Endothelial cell of umbilical vein (primary cell): ENCODE data around the gene GSTCD.

Experiments used
- CTCF ChIP-seq, 2 donors: IDR thresholded peaks; 1 replicate in 1 of 2; 2 replicates in 1 of 2; pipeline ENCODE4 v1.5.1; 2011; ENCODE audit warnings: low read length in 2 of 2, mild to moderate bottlenecking in 2 of 2, moderate library complexity in 2 of 2, control low read depth in 1 of 2, inconsistent platforms in 1 of 2, low read depth in 1 of 2; ENCODE audit not compliant: insufficient read depth in 1 of 2; ENCODE audit errors: extremely low read depth in 1 of 2
- FOS ChIP-seq: IDR thresholded peaks from 2 replicates; pipeline ENCODE4 v1.6.1; 2011; ENCODE audit warnings: mild to moderate bottlenecking, low read length, moderate library complexity, borderline replicate concordance; ENCODE audit not compliant: insufficient read depth
- GATA2 ChIP-seq: IDR thresholded peaks from 2 replicates; pipeline ENCODE4 v1.7.0; 2011; ENCODE audit warnings: low read depth, mild to moderate bottlenecking, moderate library complexity, mixed read lengths, low read length; ENCODE audit not compliant: insufficient read length, insufficient read depth
- MAX ChIP-seq: IDR thresholded peaks from 2 replicates; pipeline ENCODE4 v1.6.1; 2011; ENCODE audit not compliant: insufficient read depth, insufficient read length
- MYC ChIP-seq: IDR thresholded peaks from one replicate; pipeline ENCODE4 v1.6.1; 2011; ENCODE audit warnings: mild to moderate bottlenecking, low read depth, low read length
- POLR2A ChIP-seq: IDR thresholded peaks from 2 replicates; pipeline ENCODE4 v1.6.1; 2012; ENCODE audit warnings: low read depth, mild to moderate bottlenecking, control low read depth, low read length
- POLR2AphosphoS5 ChIP-seq: IDR thresholded peaks from 2 replicates; pipeline ENCODE4 v1.6.1; 2012; ENCODE audit warnings: low read depth, mild to moderate bottlenecking, control low read depth, low read length, moderate library complexity; ENCODE audit not compliant: insufficient read depth

- no peak for TF ChIP-seq POLR2A
- no peak for TF ChIP-seq CTCF (IDR thresholded peaks at IDR 0.05; ENCODE audit: extremely low read depth in 1 of 2, insufficient read depth in 1 of 2, low read depth in 1 of 2, low read length in 2 of 2)
- TF ChIP-seq POLR2AphosphoS5 = no peak
- TF ChIP-seq MYC = no peak
- TF ChIP-seq MAX = no peak
- TF ChIP-seq GATA2 = no peak
- no peak for TF ChIP-seq FOS
Observed at GRCh38 chr4:105670684-105671083, 37.9 kb upstream of the GSTCD start.
